IMR-90 (cell line): ENCODE measurements around the gene HDAC7. TPM values are rescaled to one million over a fixed set of nuclear protein-coding genes. Genes with fewer than 3 reads are reported as not detected.

Experiments
- ATAC-seq: fragments of 200-7000 bp; cut with Tn5 transposase; 2 replicates; pipeline ENCODE4 v1.9.1; 2020; ENCODE audit warnings: low read depth, mild to moderate bottlenecking, moderate library complexity
- BruUV-seq: library from RNA; stranded (reverse); fragments of 400-500 nt; replicated peaks from 2 replicates; lab custom pipeline; 2021; lab: Mats Ljungman, UMichigan
- CTCF ChIA-PET: fragments of 300-600 bp; formaldehyde crosslinking; extraction: SDS; loops from one replicate; lab custom pipeline; 2021; ENCODE audit warnings: antibody characterized with exemption; lab: Yijun Ruan, JAX
- POLR2A ChIA-PET: fragments of 300-600 bp; sonication (Branson Sonifier 250); formaldehyde crosslinking; loops from one replicate; lab custom pipeline; 2022; ENCODE audit warnings: antibody characterized with exemption; ENCODE audit not compliant: unreplicated experiment; lab: Charles Lee
- DNase-seq: peaks from one replicate; pipeline ENCODE4 v3.0.0; 2013
- H2AFZ ChIP-seq: replicated peaks from 2 replicates; pipeline ENCODE3; 2013; ENCODE audit warnings: low read length, mild to moderate bottlenecking; ENCODE audit not compliant: poor library complexity
- H2AK5ac ChIP-seq: 2 replicates; pipeline ENCODE4 v1.6.1; 2013; ENCODE audit warnings: low read depth, low read length, inconsistent platforms
- H2AK9ac ChIP-seq: replicated peaks from 2 replicates; pipeline ENCODE3; 2013; ENCODE audit warnings: mild to moderate bottlenecking, low read depth, low read length, moderate library complexity; ENCODE audit not compliant: poor library complexity
- H2BK120ac ChIP-seq: 2 replicates; pipeline ENCODE4 v1.6.1; 2013; ENCODE audit warnings: low read depth, low read length, inconsistent platforms
- H2BK15ac ChIP-seq: 3 replicates; pipeline ENCODE4 v1.6.1; 2013; ENCODE audit warnings: low read depth, low read length, inconsistent platforms
- H2BK20ac ChIP-seq: 2 replicates; pipeline ENCODE4 v1.6.1; 2013; ENCODE audit warnings: low read depth, mild to moderate bottlenecking, inconsistent platforms, low read length, moderate library complexity
- H2BK5ac ChIP-seq: 2 replicates; pipeline ENCODE4 v1.6.1; 2013; ENCODE audit warnings: mild to moderate bottlenecking, low read depth, low read length, inconsistent platforms; ENCODE audit not compliant: poor library complexity, severe bottlenecking
- H3K14ac ChIP-seq: replicated peaks from 2 replicates; pipeline ENCODE4 v1.6.1; 2013; ENCODE audit warnings: low read depth, low read length, inconsistent platforms
- H3K18ac ChIP-seq: 2 replicates; pipeline ENCODE4 v1.6.1; 2013; ENCODE audit warnings: low read depth, low read length, control low read depth
- H3K23ac ChIP-seq: 2 replicates; pipeline ENCODE4 v1.6.1; 2013; ENCODE audit warnings: low read depth, low read length, inconsistent platforms
- H3K27ac ChIP-seq: 2 replicates; pipeline ENCODE4 v1.5.1; 2013; ENCODE audit warnings: mild to moderate bottlenecking, control low read depth, low read length; ENCODE audit not compliant: insufficient read depth
- H3K27me3 ChIP-seq: 2 replicates; pipeline ENCODE4 v1.6.1; 2013; ENCODE audit warnings: low read length; ENCODE audit not compliant: control insufficient read depth, insufficient read depth
- H3K36me3 ChIP-seq: 2 replicates; pipeline ENCODE4 v1.6.1; 2013; ENCODE audit warnings: low read length, mixed read lengths; ENCODE audit not compliant: control insufficient read depth, insufficient read depth
- H3K4ac ChIP-seq: 2 replicates; pipeline ENCODE4 v1.6.1; 2013; ENCODE audit warnings: low read depth, low read length, inconsistent platforms
- H3K4me1 ChIP-seq: 2 replicates; pipeline ENCODE4 v1.6.1; 2013; ENCODE audit warnings: low read length, mixed read lengths; ENCODE audit not compliant: control insufficient read depth, insufficient read depth
- H3K4me2 ChIP-seq: 2 replicates; pipeline ENCODE4 v1.6.1; 2013; ENCODE audit warnings: low read depth, mild to moderate bottlenecking, control low read depth, low read length, moderate library complexity
- H3K4me3 ChIP-seq: 2 replicates; pipeline ENCODE4 v1.5.1; 2013; ENCODE audit warnings: low read depth, mild to moderate bottlenecking, control low read depth, low read length, moderate library complexity; ENCODE audit not compliant: insufficient read depth
- H3K56ac ChIP-seq: 2 replicates; pipeline ENCODE4 v1.6.1; 2013; ENCODE audit warnings: low read length, inconsistent platforms; ENCODE audit not compliant: insufficient read depth; ENCODE audit errors: extremely low read depth
- H3K79me1 ChIP-seq, 2 experiments: 2 replicates each; pipeline ENCODE4 v1.6.1; 2013; ENCODE audit warnings: low read length in 2 of 2, inconsistent platforms in 1 of 2, low read depth in 1 of 2
- H3K9ac ChIP-seq: 2 replicates; pipeline ENCODE4 v1.6.1; 2013; ENCODE audit warnings: low read depth, low read length, control low read depth
- H3K9me1 ChIP-seq: 2 replicates; pipeline ENCODE4 v1.6.1; 2013; ENCODE audit warnings: low read length, inconsistent platforms; ENCODE audit not compliant: insufficient read depth
- H3K9me3 ChIP-seq: 2 replicates; pipeline ENCODE4 v1.6.1; 2013; ENCODE audit warnings: low read length; ENCODE audit not compliant: control insufficient read depth, insufficient read depth
- H4K20me1 ChIP-seq: 2 replicates; pipeline ENCODE4 v1.6.1; 2013; ENCODE audit warnings: low read length, inconsistent platforms; ENCODE audit not compliant: insufficient read depth
- H4K5ac ChIP-seq: 2 replicates; pipeline ENCODE4 v1.6.1; 2013; ENCODE audit warnings: mild to moderate bottlenecking, low read depth, low read length, control low read depth
- H4K8ac ChIP-seq, 2 experiments: 2 replicates each; pipeline ENCODE4 v1.6.1; 2013; ENCODE audit warnings: low read depth in 2 of 2, low read length in 2 of 2, control low read depth in 1 of 2, inconsistent platforms in 1 of 2
- H4K91ac ChIP-seq: 2 replicates; pipeline ENCODE4 v1.6.1; 2013; ENCODE audit warnings: low read depth, low read length, inconsistent platforms; ENCODE audit not compliant: insufficient read depth
- CHD1 ChIP-seq: IDR thresholded peaks from 2 replicates; pipeline ENCODE4 v1.6.1; 2012; ENCODE audit warnings: low read depth, low read length, improper control_type of control experiment
- ELK1 ChIP-seq: fragments of 150-350 bp; IDR thresholded peaks from 2 replicates; pipeline ENCODE4 v1.6.1; 2016; ENCODE audit warnings: low read depth, mild to moderate bottlenecking, low read length, moderate library complexity, borderline replicate concordance
- MAZ ChIP-seq: IDR thresholded peaks from 2 replicates; pipeline ENCODE4 v1.6.1; 2012; ENCODE audit warnings: low read depth, mild to moderate bottlenecking, low read length, improper control_type of control experiment, moderate library complexity, borderline replicate concordance
- MXI1 ChIP-seq: IDR thresholded peaks from 2 replicates; pipeline ENCODE4 v1.6.1; 2012; ENCODE audit warnings: low read depth, mild to moderate bottlenecking, low read length, moderate library complexity, borderline replicate concordance
- NFE2L2 ChIP-seq: fragments of 150-350 bp; IDR thresholded peaks from 2 replicates; pipeline ENCODE4 v1.6.1; 2016; ENCODE audit warnings: low read depth, mild to moderate bottlenecking, low read length
- POLR2A ChIP-seq: IDR thresholded peaks from 2 replicates; pipeline ENCODE4 v1.6.1; 2012; ENCODE audit warnings: mild to moderate bottlenecking, low read depth, low read length
- RAD21 ChIP-seq: IDR thresholded peaks from 2 replicates; pipeline ENCODE4 v1.6.1; 2012; ENCODE audit warnings: low read length, improper control_type of control experiment
- RCOR1 ChIP-seq: IDR thresholded peaks from 2 replicates; pipeline ENCODE4 v1.6.1; 2012; ENCODE audit warnings: mild to moderate bottlenecking, low read length, improper control_type of control experiment; ENCODE audit not compliant: insufficient replicate concordance
- RFX5 ChIP-seq: IDR thresholded peaks from 2 replicates; pipeline ENCODE4 v1.8.0; 2012; ENCODE audit warnings: low read depth, mild to moderate bottlenecking, low read length, moderate library complexity
- SMC3 ChIP-seq: fragments of 150-350 bp; IDR thresholded peaks from 2 replicates; pipeline ENCODE4 v1.6.1; 2016; ENCODE audit warnings: low read depth, mild to moderate bottlenecking, antibody characterized with exemption, low read length, moderate library complexity
- USF2 ChIP-seq: fragments of 150-350 bp; IDR thresholded peaks from 2 replicates; pipeline ENCODE4 v1.6.1; 2017; ENCODE audit warnings: mild to moderate bottlenecking, antibody characterized with exemption, low read length, low read depth
- WGBS, 2 experiments: methylation state at CpG; one replicate each; pipeline versions ENCODE4 v1.1.5 to v1.1.7; 2013; ENCODE audit warnings: missing lambda C conversion rate in 2 of 2; ENCODE audit not compliant: insufficient read length in 1 of 2; ENCODE audit errors: extremely low coverage in 2 of 2; 5-methylcytosine and 5-hydroxymethylcytosine counted together
- dilution Hi-C: fragments of 300-500 bp; cut with HindIII; formaldehyde crosslinking; loops from one replicate; pipeline ENCODE4 v1.14.3; 2018; ENCODE audit warnings: low sequenced_read_pairs; ENCODE audit not compliant: unreplicated experiment
- in situ Hi-C: fragments of 300-500 bp; cut with MboI; formaldehyde crosslinking; loops from 3 replicates; pipeline ENCODE4 v1.14.3; 2019; ENCODE audit warnings: low sequenced_read_pairs, inconsistent platforms, mixed read lengths
- intact Hi-C: fragments of 100-400 bp; cut with micrococcal nuclease; formaldehyde crosslinking; loops from 2 replicates; pipeline ENCODE4 v1.10.0; 2022
- polyA plus RNA-seq, 3 experiments: library from polyadenylated mRNA; depleted of rRNA; stranded (reverse); fragments of >200 nt; gene quantifications; 2 replicates each; pipeline ENCODE4 v1.2.3, GENCODE V29; 2012; ENCODE audit warnings: low replicate concordance in 1 of 3
- total RNA-seq: library from RNA; depleted of rRNA; stranded (reverse); fragments of >200 nt; gene quantifications from 2 replicates; pipeline ENCODE4 v1.2.3, GENCODE V29; 2012

HDAC7 gene
- total and polyA plus RNA-seq, 2 of the 4 experiments (the other 2 are of a cell fraction): 10.4 to 64.7 TPM

GRCh38 chr12:47778881-47779280 lies 40.8 kb downstream of the HDAC7 start:
- 41% methylated on average over 7 of the region's 14 CpGs; no CpG with 5 or more reads in 1 of the 2 experiments for WGBS, 2 experiments

More at GRCh38 chr12:47778881-47779280, 40.8 kb downstream of the HDAC7 start:
- ATAC-seq: no peak; the same call in 1 of the 2 replicates
- H3K36me3 ChIP-seq: peaks cover 17% of the 10 kb centered on the region; the same call in 1 of the 2 replicates
- intact Hi-C loops: loop anchor here (1.0 to 10.0 kb wide), 5 partner anchors 37 to 744 kb away; no protein-coding TSS in a partner anchor
- H3K4me3 ChIP-seq: no peak overlapping the region
- no peak overlapping the region for H2BK15ac ChIP-seq
- TF ChIP-seq NFE2L2: no peak
- no peak for TF ChIP-seq SMC3
- TF ChIP-seq MXI1: no peak
- no peak for TF ChIP-seq POLR2A
- no peak for TF ChIP-seq MAZ
- no peak for TF ChIP-seq RAD21
- no peak for TF ChIP-seq USF2
- no peak for TF ChIP-seq RCOR1
- no peak for TF ChIP-seq RFX5
- no peak for TF ChIP-seq CHD1
- TF ChIP-seq ELK1: no peak
- H2BK20ac ChIP-seq: no peak overlapping the region
- no peak overlapping the region for H3K27ac ChIP-seq
- dilution Hi-C loops: no loop called here
- H3K9me1 ChIP-seq: peaks cover 10% of the 10 kb centered on the region; the same call in 1 of the 2 replicates
- H3K23ac ChIP-seq: no peak overlapping the region
- peaks cover 22% of the 10 kb centered on the region for H3K4me1 ChIP-seq
- no peaks in the 10 kb centered on the region for H3K9me3 ChIP-seq
- no peak for DNase-seq
- no peak overlapping the region for H3K18ac ChIP-seq
- H3K9ac ChIP-seq: no peak overlapping the region
- H4K20me1 ChIP-seq: peaks cover 11% of the 10 kb centered on the region; the same call in 1 of the 2 replicates
- H2BK120ac ChIP-seq: no peak overlapping the region
- POLR2A ChIA-PET: no interaction called here
- no peak overlapping the region for H2BK5ac ChIP-seq
- peak overlapping the region; percentile 47 for H2AK9ac ChIP-seq
- no peak overlapping the region for H3K56ac ChIP-seq
- H3K4ac ChIP-seq: no peak overlapping the region
- H3K79me1 ChIP-seq: peaks cover 0 to 10% of the 10 kb centered on the region in 2 experiments; a peak in 1 of 4 replicates
- peak overlapping the region; percentile 13 for H2AFZ ChIP-seq
- H4K8ac ChIP-seq: no peak overlapping the region
- H2AK5ac ChIP-seq: no peak overlapping the region
- BruUV-seq: no TSS peak
- no peak overlapping the region for H4K5ac ChIP-seq
- H3K27me3 ChIP-seq: no peaks in the 10 kb centered on the region
- CTCF ChIA-PET: interaction anchor here (1.1 to 2.1 kb wide), 2 partner anchors 12 to 37 kb away, joined by 4 to 10 read pairs; no protein-coding TSS in a partner anchor
- in situ Hi-C loops: loop anchor here (5.0 kb wide), 1 partner anchor 67 kb away; no protein-coding TSS in a partner anchor
- H3K4me2 ChIP-seq: no peak overlapping the region
- H4K91ac ChIP-seq: no peak overlapping the region
- H3K14ac ChIP-seq: no peak overlapping the region
